GM18858 (cell line): ENCODE data around the gene TAX1BP1.
A peak's percentile ranks its signal among the peaks of the same experiment; 100 is the strongest.
"Not testable (repeated sequence)": the region's sequence is repeated elsewhere in the genome, so short reads cannot be mapped to it uniquely, and the experiment has no call there.

Source experiments
- ATAC-seq: cut with Tn5 transposase; IDR thresholded peaks from one replicate; pipeline ENCODE4 v1.9.1; 2021; ENCODE audit not compliant: unreplicated experiment

Gene TAX1BP1

DNA sequence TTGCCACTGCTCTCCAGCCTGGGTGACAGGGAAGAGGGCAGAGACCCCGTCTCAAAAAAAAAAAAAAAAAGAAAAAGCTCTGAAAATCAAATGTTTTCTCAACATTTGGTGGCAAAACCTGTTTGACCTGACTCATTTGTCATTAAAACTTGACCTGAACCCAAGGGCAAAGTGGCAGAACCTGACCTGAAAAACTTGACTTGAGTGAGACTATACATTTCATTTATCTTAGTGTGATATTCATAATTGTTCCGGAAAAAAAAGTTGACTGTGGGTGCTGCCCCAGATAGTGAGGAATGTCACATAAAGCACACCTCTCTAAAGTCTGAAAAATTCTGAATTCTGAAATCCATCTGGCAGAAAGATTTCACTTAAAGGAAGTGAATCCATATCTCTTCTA is 2.3 kb upstream of the TAX1BP1 start:
- ATAC-seq: no peak

GRCh38 chr7:27739301-27739908 is 557 bp upstream of the TAX1BP1 start:
- ATAC-seq: peak; percentile 23

DNA sequence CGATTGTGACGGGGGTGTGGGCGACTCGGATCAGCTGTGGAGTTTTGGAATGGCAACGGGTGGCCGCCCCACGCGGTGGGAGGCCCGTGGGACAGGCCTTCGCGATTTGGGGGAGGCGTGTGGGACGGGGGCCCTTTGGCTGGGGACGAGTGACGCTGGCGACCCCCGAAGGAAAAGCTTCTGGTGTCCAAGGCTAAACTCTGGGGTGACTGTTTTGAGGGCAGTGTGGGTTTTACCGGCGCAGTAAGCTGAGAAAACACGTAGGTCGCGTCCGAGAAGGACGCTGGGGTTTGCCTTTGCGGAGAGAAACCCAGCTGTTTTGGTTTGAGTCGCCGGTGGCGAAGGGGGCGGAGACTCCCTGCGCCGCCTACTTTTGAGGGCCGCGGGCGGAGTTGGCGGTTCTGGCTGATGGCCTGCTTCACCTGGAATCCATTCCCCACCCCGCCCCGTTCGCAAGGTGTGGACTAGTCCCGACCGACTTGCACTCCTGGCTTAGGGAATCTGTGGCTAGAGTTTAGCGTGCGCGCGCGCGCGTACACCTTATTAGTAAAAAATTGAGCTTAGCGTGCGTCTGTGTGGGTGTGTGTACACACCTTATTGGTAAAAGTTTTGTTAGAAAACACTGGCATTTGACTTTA is 606 bp downstream of the TAX1BP1 start:
- peak; percentile 57 for ATAC-seq

DNA sequence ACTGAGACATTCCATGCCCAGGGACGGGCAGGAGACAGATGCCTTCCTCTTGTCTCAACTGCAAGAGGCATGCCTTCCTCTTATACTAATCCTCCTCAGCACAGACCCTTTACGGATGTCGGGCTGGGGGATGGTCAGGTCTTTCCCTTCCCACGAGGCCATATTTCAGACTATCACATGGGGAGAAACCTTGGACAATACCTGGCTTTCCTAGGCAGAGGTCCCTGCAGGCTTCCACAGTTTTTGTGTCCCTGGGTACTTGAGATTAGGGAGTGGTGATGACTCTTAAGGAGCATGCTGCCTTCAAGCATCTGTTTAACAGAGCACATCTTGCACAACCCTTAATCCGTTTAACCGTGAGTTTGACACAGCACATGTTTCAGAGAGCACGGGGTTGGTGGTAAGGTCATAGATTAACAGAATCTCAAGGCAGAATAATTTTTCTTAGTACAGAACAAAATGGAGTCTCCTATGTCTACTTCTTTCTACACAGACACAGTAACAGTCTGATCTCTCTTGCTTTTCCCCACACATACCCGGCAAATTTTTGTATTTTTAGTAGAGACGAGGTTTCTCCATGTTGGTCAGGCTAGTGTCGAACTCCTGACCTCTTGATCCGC is 2.2 kb downstream of the TAX1BP1 start:
- ATAC-seq: not testable (repeated sequence)

GRCh38 chr7:27745064-27745583 is 5.2 kb downstream of the TAX1BP1 start:
- no peak for ATAC-seq

GRCh38 chr7:27746486-27746885 is 6.5 kb downstream of the TAX1BP1 start:
- no peak for ATAC-seq

DNA sequence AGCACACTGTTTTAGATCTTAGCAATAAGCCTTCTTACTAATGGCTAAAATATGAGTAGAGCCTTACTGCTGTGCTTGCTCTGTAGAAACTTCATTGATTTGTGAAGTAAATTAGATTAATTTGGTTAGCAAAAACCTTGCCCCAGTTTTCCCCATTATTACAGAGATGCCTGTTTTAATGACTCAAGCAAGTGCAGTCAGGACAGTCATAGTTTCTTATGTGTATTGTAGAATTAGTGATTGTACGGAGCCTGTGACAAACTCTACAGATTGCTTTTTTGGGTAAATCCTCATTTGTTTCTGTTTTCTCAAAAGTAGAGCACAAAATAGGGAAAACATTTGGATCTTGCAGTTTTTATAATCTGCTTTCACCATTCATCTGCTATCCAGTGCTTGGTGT is 7.0 kb downstream of the TAX1BP1 start:
- ATAC-seq: no peak

DNA sequence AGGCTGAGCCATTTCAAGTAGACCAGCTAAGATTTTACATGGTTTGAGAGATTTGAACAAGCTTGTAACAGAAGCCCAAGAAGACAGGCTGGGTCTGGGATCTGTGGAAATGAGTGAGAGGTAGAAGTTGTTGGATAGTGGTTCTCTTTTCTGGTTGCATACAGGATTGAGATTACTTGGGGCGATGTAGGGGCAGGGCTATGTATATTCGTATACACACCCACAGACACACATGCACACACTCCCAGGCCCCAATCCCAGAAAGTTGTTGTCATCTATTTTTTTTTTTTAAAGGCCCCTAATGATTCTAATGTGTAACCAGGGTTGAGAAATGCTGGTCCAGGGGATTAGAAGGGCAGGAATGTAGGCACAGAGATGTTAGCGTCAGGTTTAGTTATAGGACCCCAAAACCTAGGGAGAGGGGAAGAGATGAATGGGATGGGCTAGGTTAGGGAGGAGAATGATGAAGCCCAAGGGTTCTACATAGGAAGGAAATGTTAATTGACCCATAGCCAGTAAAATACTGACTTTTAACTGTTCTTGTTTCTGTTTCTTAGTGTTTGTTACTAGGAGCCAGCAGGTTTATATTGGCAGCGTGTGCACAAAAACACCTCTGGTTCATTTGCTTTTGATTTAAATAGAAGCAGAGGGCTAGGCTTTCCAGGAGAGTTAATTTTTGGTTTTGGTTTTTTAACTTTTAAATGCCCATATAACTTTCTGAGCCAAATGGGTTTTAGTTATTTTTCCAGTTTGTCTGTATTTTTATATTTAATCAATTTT is 7.8 kb downstream of the TAX1BP1 start:
- ATAC-seq: no peak

- no peak for ATAC-seq
Measured at GRCh38 chr7:27750316-27750715, 10.4 kb downstream of the TAX1BP1 start.

DNA sequence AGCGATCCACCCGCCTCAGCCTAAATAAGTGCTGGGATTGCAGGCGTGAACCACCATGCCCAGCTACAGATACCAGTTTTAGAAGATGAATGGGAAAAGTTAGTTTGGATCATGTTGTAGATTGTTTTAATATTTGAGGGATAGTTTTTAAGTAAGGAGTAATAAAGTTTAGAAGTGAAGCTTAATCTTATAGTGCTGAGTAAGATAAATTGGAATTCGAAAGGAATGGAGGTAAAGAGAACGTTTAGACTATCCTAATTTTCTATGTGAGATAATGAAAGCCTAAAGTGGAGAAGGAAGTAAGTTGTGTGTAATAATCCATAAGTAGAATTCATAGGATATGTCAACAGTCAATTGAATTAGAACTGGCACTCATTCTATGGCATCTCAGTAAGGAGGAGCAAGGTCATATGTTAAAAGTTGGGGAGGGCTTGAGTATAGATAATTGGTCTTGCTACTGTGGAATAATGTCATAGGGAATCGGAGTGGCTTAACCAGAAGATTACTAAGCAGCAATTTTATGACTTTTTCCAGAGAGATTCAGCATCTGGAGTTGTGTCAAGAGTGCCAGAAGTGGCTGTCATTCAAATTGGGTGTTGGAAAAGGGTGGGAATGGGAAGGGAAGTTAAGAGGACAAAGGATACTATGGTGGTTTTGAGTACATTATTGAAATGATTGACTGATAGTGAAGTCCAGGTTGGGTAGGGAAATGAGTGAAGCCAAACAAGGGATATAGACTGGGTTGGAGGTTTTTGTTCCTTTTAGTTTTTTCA is 12.1 kb downstream of the TAX1BP1 start:
- ATAC-seq: no peak

DNA sequence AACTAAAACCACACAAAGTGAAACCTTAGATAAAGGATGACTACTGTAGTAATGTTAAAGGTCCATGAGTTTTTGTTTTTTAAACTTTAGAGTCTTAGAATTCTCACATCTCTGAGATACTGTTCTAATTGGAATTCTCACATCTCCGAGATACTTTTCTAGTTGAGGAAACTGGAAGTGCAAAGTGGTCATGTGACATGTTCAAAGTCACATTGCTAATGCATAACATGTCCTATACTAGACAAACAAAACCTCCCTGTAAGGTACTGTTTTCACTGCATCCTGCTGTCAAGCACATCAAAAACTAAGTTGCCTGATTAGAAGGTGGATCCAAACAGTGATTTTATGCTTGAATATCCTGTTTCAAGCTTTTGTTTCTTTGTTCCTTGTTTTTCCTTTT is 13.9 kb downstream of the TAX1BP1 start:
- no peak for ATAC-seq

GRCh38 chr7:27756298-27756697 is 16.3 kb downstream of the TAX1BP1 start:
- no peak for ATAC-seq

- ATAC-seq: no peak
Measured at GRCh38 chr7:27759491-27759890, 19.5 kb downstream of the TAX1BP1 start.

DNA sequence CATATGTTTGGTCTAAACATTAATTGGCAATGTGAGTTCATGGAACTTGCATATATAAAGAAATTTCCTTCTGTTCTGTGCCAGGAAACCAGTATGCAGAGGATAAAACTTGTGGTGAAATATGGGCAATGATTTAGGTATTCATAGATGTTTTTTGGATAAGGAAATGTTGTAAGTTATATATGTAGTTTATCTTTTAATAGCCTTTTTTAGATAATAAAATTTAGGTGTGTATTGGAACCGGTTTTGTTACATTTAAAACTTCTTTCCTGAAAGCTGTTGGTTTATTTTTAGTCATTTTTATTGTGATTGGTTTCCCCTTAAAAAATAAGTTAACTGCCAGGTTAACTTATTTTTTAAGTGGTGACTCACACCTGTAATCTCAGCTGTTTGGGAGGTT is 22.1 kb downstream of the TAX1BP1 start:
- ATAC-seq: no peak

DNA sequence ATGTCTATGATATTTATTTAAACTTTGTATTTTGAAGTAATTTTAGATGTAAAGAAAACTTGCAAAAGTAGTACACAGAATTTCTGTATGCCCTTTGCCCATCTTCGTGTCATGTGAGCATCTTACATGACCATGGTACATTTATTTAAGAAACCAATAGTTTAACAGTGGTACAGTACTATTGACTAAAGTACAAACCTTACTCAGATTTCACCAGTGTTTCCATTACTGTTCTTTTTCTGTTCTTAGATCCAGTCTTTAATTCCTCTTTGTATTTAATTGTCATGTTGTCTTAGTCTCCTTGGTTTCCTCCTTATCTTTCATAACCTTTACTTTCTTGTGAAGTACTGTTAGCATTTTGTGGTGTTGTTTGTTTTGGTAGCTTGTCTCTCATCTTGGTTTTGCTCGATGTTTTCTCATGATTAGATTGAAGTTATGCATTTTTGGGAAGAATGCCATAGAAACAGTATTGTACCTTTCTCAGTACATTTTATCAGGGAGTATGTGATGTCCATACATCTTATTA is 24.1 kb downstream of the TAX1BP1 start:
- ATAC-seq: no peak

GRCh38 chr7:27765841-27766240 is 25.9 kb downstream of the TAX1BP1 start:
- no peak for ATAC-seq

- ATAC-seq: no peak
Measured at GRCh38 chr7:27767374-27767773, 27.4 kb downstream of the TAX1BP1 start.

DNA sequence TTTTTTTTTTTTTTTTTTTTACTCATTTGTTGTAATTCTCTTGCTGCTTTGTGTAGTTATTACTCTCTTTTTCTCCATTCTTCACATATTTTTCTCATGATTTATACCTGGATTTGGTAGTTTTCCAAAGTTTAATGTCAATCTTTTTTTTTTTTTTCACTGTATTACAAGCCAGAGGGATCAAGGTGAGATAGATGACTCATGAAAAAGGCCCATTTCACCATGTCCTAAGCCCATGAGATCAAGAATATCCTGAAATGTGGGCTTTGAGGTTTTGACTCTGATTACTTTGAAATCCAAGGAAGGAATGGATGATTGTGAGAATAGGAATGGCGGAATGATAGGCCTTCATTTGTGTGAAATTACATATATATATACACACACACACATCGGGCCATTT is 31.1 kb downstream of the TAX1BP1 start:
- ATAC-seq: no peak

DNA sequence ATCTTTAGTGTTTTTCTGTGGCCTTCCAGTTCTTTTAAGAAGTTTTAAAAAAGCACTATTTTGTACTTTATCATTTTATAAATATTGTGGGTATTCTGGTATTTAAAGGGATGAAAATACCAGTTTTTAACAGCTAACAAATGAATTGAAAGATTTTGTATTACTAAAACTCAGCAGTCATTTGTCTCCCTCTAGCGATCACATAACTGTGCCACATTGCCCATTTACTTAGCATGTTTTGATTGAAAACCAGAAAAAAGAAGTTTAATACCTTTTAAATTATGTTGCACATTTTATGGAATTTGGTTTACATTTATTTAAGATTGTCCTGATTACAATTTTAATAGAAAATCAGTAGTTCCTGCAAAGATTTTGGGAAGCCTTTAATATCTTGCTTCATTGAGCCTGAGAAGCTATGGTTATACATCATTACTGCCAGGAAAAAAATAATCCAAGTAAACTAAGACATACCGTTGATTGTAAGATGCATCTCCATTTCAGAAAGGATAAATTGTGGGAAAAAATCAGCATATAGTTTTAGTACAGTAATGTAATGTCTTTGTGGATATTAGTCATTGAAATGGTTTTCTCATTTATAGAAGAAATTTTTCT is 34.9 kb downstream of the TAX1BP1 start:
- no peak for ATAC-seq

GRCh38 chr7:27775782-27776181 is 35.8 kb downstream of the TAX1BP1 start:
- no peak for ATAC-seq
